ENCODE measurements around the gene TMEM243.
"Not testable (repeated sequence)": the region's sequence is repeated elsewhere in the genome, so short reads cannot be mapped to it uniquely, and the experiment has no call there.

Gene TMEM243

DNA sequence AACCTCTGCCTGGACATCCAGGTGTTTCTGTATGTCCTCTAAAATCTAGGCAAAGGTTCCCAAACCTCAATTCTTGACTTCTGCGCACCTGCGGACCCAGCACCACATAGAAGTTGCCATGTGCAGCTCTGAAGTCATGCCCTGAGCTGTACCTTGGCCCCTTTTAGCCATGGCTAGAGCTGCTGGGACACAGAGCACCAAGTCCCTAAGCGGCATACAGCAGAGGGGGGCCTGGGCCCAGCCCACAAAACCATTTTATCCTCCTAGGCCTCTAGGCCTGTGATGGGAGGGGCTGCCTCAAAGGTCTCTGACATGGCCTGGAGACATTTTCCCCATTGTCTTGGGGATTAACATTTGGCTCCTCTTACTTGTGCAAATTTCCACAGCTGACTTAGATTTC is 14.6 kb downstream of the TMEM243 start:
- Histone ChIP-seq H3K4me2 (ENCODE audit: low read depth, low read length) (no peak overlapping the region), H3K27ac (ENCODE audit: low read length) (no peak overlapping the region), H3K9me2 (replicated peaks; ENCODE audit: insufficient read depth, low read length) (no peaks in the 10 kb centered on the region), H3K36me3 (replicated peaks; ENCODE audit: insufficient read depth, low read length) (0 out of 2 replicates have a peak, but pooled peaks cover 8% of the 10 kb centered on the region), H3K9ac (ENCODE audit: low read length) (no peak overlapping the region), H3K4me3 (ENCODE audit: low read length) (no peak overlapping the region), H3K27me3 (replicated peaks; ENCODE audit: insufficient read depth, low read length) (no peaks in the 10 kb centered on the region), H4K20me1 (ENCODE audit: insufficient read depth, low read length) (peaks cover 9% of the 10 kb centered on the region; the same call in 1 of the 2 replicates), H3K79me2 (ENCODE audit: low read length) (peaks cover 96% of the 10 kb centered on the region), H3K4me1 (ENCODE audit: low read length) (no peaks in the 10 kb centered on the region), H3K9me3 (replicated peaks; ENCODE audit: insufficient read depth, low read length) (no peaks in the 10 kb centered on the region; the same call in 1 of the 2 replicates), H3F3A (ENCODE audit: insufficient read depth, low read length) (0 out of 2 replicates have a peak, but pooled peaks cover 8% of the 10 kb centered on the region), H2AFZ (ENCODE audit: low read length) (no peak overlapping the region)
- TF ChIP-seq EZH2phosphoT487 (IDR thresholded peaks at IDR 0.05; ENCODE audit: low read length) (no peak), EZH2 (optimal IDR thresholded peaks at IDR 0.05; ENCODE audit: low read depth, low read length) (no peak)
- TF ChIP-seq, protein P1, sequence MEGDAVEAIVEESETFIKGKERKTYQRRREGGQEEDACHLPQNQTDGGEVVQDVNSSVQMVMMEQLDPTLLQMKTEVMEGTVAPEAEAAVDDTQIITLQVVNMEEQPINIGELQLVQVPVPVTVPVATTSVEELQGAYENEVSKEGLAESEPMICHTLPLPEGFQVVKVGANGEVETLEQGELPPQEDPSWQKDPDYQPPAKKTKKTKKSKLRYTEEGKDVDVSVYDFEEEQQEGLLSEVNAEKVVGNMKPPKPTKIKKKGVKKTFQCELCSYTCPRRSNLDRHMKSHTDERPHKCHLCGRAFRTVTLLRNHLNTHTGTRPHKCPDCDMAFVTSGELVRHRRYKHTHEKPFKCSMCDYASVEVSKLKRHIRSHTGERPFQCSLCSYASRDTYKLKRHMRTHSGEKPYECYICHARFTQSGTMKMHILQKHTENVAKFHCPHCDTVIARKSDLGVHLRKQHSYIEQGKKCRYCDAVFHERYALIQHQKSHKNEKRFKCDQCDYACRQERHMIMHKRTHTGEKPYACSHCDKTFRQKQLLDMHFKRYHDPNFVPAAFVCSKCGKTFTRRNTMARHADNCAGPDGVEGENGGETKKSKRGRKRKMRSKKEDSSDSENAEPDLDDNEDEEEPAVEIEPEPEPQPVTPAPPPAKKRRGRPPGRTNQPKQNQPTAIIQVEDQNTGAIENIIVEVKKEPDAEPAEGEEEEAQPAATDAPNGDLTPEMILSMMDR (IDR thresholded peaks at IDR 0.05; ENCODE audit: low read length) = no peak
- no peak for DNase-seq

DNA sequence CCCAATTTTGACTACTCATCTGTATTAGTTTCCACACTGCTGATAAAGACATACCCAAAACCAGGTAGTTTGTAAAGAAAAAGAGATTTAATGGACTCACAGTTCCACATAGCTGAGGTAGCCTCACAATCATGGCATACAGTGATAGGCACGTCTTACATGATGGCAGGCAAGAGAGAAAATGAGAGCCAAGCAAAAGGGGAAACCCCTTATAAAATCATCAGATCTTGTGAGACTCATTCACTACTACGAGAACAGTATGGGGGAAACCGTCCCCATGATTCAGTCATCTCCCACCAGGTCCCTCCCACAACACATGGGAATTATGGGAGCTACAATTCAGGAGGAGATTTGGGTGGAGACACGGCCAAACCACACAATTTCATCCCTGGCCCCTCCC is 15.6 kb downstream of the TMEM243 start:
- DNase-seq; H3K4me2 ChIP-seq (ENCODE audit: low read depth, low read length); H3K9me2 ChIP-seq (replicated peaks; ENCODE audit: insufficient read depth, low read length); H3K9me3 ChIP-seq (replicated peaks; ENCODE audit: insufficient read depth, low read length); H3K4me1 ChIP-seq (ENCODE audit: low read length); H2AFZ ChIP-seq (ENCODE audit: low read length); H3F3A ChIP-seq (ENCODE audit: insufficient read depth, low read length); H3K27ac ChIP-seq (ENCODE audit: low read length); H4K20me1 ChIP-seq (ENCODE audit: insufficient read depth, low read length); H3K4me3 ChIP-seq (ENCODE audit: low read length); H3K9ac ChIP-seq (ENCODE audit: low read length); H3K27me3 ChIP-seq (replicated peaks; ENCODE audit: insufficient read depth, low read length); H3K36me3 ChIP-seq (replicated peaks; ENCODE audit: insufficient read depth, low read length): not testable (repeated sequence)
- peaks cover 96% of the 10 kb centered on the region for H3K79me2 ChIP-seq (ENCODE audit: low read length)

DNA sequence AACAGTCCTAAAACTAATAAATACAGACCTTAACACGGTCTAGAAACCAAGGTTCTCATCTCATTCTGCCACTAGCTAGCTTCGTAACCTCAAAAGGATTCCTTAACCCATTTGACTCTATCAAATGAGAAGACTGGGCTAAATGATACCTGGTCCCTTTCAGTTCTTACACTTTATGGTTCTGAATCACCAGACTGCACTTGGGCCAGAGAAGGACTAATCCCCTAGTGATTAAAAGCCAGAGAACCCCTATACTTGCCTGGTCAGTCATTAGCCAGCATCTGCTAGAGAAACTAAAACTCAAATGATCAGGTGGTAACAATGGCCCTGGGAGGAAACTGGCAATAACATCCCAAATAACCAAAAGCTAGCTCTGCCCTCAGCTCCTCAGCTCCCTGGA is 16.8 kb downstream of the TMEM243 start:
- 0 out of 2 replicates have a peak, but pooled peaks cover 4% of the 10 kb centered on the region for H3K36me3 ChIP-seq (replicated peaks; ENCODE audit: insufficient read depth, low read length)

GRCh38 chr7:87202208-87202607 is 17.3 kb downstream of the TMEM243 start:
- Histone ChIP-seq H3K4me3 (ENCODE audit: low read length) (no peak overlapping the region), H2AFZ (ENCODE audit: low read length) (no peak overlapping the region), H3F3A (ENCODE audit: insufficient read depth, low read length) (0 out of 2 replicates have a peak, but pooled peaks cover 8% of the 10 kb centered on the region), H3K9me3 (replicated peaks; ENCODE audit: insufficient read depth, low read length) (no peaks in the 10 kb centered on the region; the same call in 1 of the 2 replicates), H3K36me3 (replicated peaks; ENCODE audit: insufficient read depth, low read length) (0 out of 2 replicates have a peak, but pooled peaks cover 4% of the 10 kb centered on the region), H4K20me1 (ENCODE audit: insufficient read depth, low read length) (peaks cover 9% of the 10 kb centered on the region; the same call in 1 of the 2 replicates), H3K27me3 (replicated peaks; ENCODE audit: insufficient read depth, low read length) (no peaks in the 10 kb centered on the region), H3K9me2 (replicated peaks; ENCODE audit: insufficient read depth, low read length) (no peaks in the 10 kb centered on the region), H3K4me2 (ENCODE audit: low read depth, low read length) (no peak overlapping the region), H3K4me1 (ENCODE audit: low read length) (0 out of 2 replicates have a peak, but pooled peaks cover 4% of the 10 kb centered on the region), H3K27ac (ENCODE audit: low read length) (no peak overlapping the region), H3K9ac (ENCODE audit: low read length) (no peak overlapping the region), H3K79me2 (ENCODE audit: low read length) (peaks cover 98% of the 10 kb centered on the region)
- DNase-seq = no peak
- TF ChIP-seq EZH2 (optimal IDR thresholded peaks at IDR 0.05; ENCODE audit: low read depth, low read length) (no peak), EZH2phosphoT487 (IDR thresholded peaks at IDR 0.05; ENCODE audit: low read length) (no peak)
- TF ChIP-seq, protein P1 (IDR thresholded peaks at IDR 0.05; ENCODE audit: low read length) = no peak

More for the DNA sequence above, 16.8 kb downstream of the TMEM243 start:
- Histone ChIP-seq H3K4me2 (ENCODE audit: low read depth, low read length) (no peak overlapping the region), H3K9ac (ENCODE audit: low read length) (no peak overlapping the region), H4K20me1 (ENCODE audit: insufficient read depth, low read length) (peaks cover 9% of the 10 kb centered on the region; the same call in 1 of the 2 replicates), H3K27ac (ENCODE audit: low read length) (no peak overlapping the region), H3K27me3 (replicated peaks; ENCODE audit: insufficient read depth, low read length) (no peaks in the 10 kb centered on the region), H3K4me3 (ENCODE audit: low read length) (no peak overlapping the region), H3F3A (ENCODE audit: insufficient read depth, low read length) (0 out of 2 replicates have a peak, but pooled peaks cover 8% of the 10 kb centered on the region), H3K4me1 (ENCODE audit: low read length) (0 out of 2 replicates have a peak, but pooled peaks cover 4% of the 10 kb centered on the region), H3K9me2 (replicated peaks; ENCODE audit: insufficient read depth, low read length) (no peaks in the 10 kb centered on the region), H3K79me2 (ENCODE audit: low read length) (peaks cover 98% of the 10 kb centered on the region), H3K9me3 (replicated peaks; ENCODE audit: insufficient read depth, low read length) (no peaks in the 10 kb centered on the region; the same call in 1 of the 2 replicates), H2AFZ (ENCODE audit: low read length) (no peak overlapping the region)
- DNase-seq = no peak
- TF ChIP-seq EZH2phosphoT487 (IDR thresholded peaks at IDR 0.05; ENCODE audit: low read length) (no peak), EZH2 (optimal IDR thresholded peaks at IDR 0.05; ENCODE audit: low read depth, low read length) (no peak)
- TF ChIP-seq, protein P1 (IDR thresholded peaks at IDR 0.05; ENCODE audit: low read length) = no peak
